Common myeloid progenitor, CD34-positive (primary cell): ENCODE measurements around the gene MIA2.

Source experiments
- CTCF ChIA-PET: fragments of 350-600 bp; sonication (Branson Sonifier 250); formaldehyde crosslinking; loops from one replicate; lab custom pipeline; 2021; ENCODE audit warnings: antibody characterized with exemption; lab: Charles Lee
- POLR2A ChIA-PET: fragments of 350-600 bp; sonication (Branson Sonifier 250); formaldehyde crosslinking; loops from one replicate; lab custom pipeline; 2021; ENCODE audit warnings: antibody characterized with exemption; lab: Charles Lee
- DNase-seq, 3 donors: peaks; one replicate each; pipeline versions ENCODE4 v3.0.0 to v3.0.0-alpha.2; 2013
- H3K27ac ChIP-seq, 2 experiments: 1 replicate in 1 of 2; 2 replicates in 1 of 2; pipeline ENCODE4 v1.7.0; 2013; ENCODE audit warnings: inconsistent platforms in 2 of 2, low read length in 2 of 2, mild to moderate bottlenecking in 2 of 2, low read depth in 1 of 2, moderate library complexity in 1 of 2; ENCODE audit not compliant: severe bottlenecking in 2 of 2, insufficient read depth in 1 of 2, poor library complexity in 1 of 2
- H3K27me3 ChIP-seq, 5 experiments: replicated peaks in 2 of 5; 1 replicate in 3 of 5; 2 replicates in 2 of 5; pipeline versions ENCODE4 v1.6.1 to v1.7.0; 2013; ENCODE audit warnings: low read length in 4 of 5, mild to moderate bottlenecking in 2 of 5, moderate library complexity in 2 of 5, inconsistent platforms in 1 of 5; ENCODE audit not compliant: insufficient read depth in 5 of 5, control insufficient read depth in 4 of 5
- H3K36me3 ChIP-seq, 4 experiments: 1 replicate in 2 of 4; 2 replicates in 2 of 4; pipeline versions ENCODE4 v1.6.1 to v1.7.0; 2013; ENCODE audit warnings: low read length in 3 of 4, control low read depth in 1 of 4, mild to moderate bottlenecking in 1 of 4; ENCODE audit not compliant: control insufficient read depth in 4 of 4, insufficient read depth in 4 of 4
- H3K4me1 ChIP-seq, 4 experiments: 1 replicate in 3 of 4; 2 replicates in 1 of 4; pipeline versions ENCODE4 v1.6.1 to v1.7.1; 2013; ENCODE audit warnings: low read length in 3 of 4, mild to moderate bottlenecking in 3 of 4, control low read depth in 1 of 4, inconsistent platforms in 1 of 4, moderate library complexity in 1 of 4; ENCODE audit not compliant: control insufficient read depth in 4 of 4, insufficient read depth in 4 of 4; ENCODE audit errors: control extremely low read depth in 1 of 4
- H3K4me3 ChIP-seq, 7 experiments: 1 replicate in 4 of 7; 2 replicates in 3 of 7; pipeline versions ENCODE4 v1.5.1 to v1.7.0; 2013; ENCODE audit warnings: mild to moderate bottlenecking in 7 of 7, low read length in 6 of 7, moderate library complexity in 6 of 7, inconsistent platforms in 2 of 7, low read depth in 2 of 7, control low read depth in 1 of 7; ENCODE audit not compliant: insufficient read depth in 4 of 7, control insufficient read depth in 1 of 7; ENCODE audit errors: extremely low read depth in 1 of 7
- H3K9me3 ChIP-seq, 5 experiments: 1 replicate in 4 of 5; 2 replicates in 1 of 5; pipeline versions ENCODE4 v1.6.1 to v1.7.1; 2013; ENCODE audit warnings: low read length in 4 of 5, mild to moderate bottlenecking in 2 of 5, inconsistent platforms in 1 of 5, low read depth in 1 of 5, moderate library complexity in 1 of 5; ENCODE audit not compliant: control insufficient read depth in 4 of 5, insufficient read depth in 2 of 5; ENCODE audit errors: control extremely low read depth in 1 of 5
- WGBS: methylation state at CpG from one replicate; pipeline ENCODE4 v1.1.5; 2013; ENCODE audit not compliant: insufficient coverage; 5-methylcytosine and 5-hydroxymethylcytosine counted together

The MIA2 gene

GRCh38 chr14:39435241-39435640 is 201.5 kb downstream of the MIA2 start:
- 96% methylated on average over 4 of the region's 6 CpGs for WGBS
- Histone ChIP-seq H3K9me3 (no peaks in the 10 kb centered on the region), H3K27ac (no peak overlapping the region), H3K4me1 (peaks cover 11 to 24% (median 16%) of the 10 kb centered on the region in 4 experiments), H3K4me3 (no peak overlapping the region), H3K36me3 (no peaks in the 10 kb centered on the region), H3K27me3 (no peaks in the 10 kb centered on the region)
- ChIA-PET CTCF (interaction anchor here (0.9 kb wide), 1 partner anchor 21 kb away, joined by 3 read pairs; no protein-coding TSS in a partner anchor), POLR2A (no interaction called here)
- no peak for DNase-seq
